Lower leg skin (tissue), 3 donors: ENCODE data around the gene PRPF38A.

Experiments used
- POLR2A ChIP-seq, 2 donors: fragments of 450-650 bp; IDR thresholded peaks; one replicate each; pipeline ENCODE4 v1.6.1; 2016 to 2017; ENCODE audit warnings: antibody characterized with exemption in 2 of 2, mild to moderate bottlenecking in 1 of 2, moderate library complexity in 1 of 2
- TF ChIP-seq, protein P1 (sequence below), 3 donors: fragments of 450-650 bp; IDR thresholded peaks; one replicate each; pipeline ENCODE4 v1.5.1; 2016; ENCODE audit warnings: antibody characterized with exemption in 3 of 3, mild to moderate bottlenecking in 3 of 3, moderate library complexity in 2 of 3

DNA sequence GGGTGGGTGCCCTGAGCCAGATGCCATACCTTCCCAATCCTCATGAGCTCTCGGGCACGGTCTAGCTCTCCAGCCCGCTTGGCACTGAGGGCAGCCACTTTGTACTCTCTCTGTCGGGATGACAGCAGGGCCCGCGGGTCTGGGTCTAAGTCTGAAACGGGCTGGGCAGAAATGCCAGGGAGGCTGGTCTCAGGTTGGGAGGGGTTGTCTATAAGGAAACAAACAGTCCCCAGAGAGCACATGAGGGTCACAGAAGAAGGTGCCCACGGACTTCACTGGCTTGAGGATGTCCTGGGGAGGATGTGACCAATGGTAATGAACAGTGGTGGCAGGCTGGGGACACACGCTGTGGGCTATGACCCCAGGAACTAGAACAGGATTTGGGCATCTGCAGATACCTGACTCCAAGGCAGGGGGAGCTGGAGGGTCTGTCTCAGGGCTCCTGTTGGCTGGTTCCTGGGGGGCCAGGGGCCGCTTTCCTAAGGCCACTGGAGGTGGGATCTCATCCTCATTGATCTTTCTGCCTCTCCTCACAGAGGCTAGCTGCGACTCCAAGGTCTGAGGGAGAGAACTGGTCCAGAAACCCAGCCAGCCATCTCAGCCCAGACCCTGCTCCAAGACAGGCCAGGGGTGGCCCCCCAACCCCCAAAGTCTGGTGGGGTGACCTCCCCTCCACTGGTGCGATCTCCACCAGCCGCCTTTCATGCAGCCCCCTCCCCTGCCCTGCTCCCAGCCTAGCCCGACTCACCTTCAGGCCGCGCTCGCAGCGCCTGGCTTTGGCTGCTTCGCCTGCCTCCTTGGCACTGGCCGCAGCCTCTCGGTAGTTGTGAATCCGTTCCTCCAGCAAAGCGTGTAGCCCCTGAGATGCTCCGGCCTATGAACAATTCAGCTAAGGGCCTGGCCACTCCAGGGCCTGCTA, 44.5 kb upstream of the PRPF38A start:
- TF ChIP-seq, protein P1, sequence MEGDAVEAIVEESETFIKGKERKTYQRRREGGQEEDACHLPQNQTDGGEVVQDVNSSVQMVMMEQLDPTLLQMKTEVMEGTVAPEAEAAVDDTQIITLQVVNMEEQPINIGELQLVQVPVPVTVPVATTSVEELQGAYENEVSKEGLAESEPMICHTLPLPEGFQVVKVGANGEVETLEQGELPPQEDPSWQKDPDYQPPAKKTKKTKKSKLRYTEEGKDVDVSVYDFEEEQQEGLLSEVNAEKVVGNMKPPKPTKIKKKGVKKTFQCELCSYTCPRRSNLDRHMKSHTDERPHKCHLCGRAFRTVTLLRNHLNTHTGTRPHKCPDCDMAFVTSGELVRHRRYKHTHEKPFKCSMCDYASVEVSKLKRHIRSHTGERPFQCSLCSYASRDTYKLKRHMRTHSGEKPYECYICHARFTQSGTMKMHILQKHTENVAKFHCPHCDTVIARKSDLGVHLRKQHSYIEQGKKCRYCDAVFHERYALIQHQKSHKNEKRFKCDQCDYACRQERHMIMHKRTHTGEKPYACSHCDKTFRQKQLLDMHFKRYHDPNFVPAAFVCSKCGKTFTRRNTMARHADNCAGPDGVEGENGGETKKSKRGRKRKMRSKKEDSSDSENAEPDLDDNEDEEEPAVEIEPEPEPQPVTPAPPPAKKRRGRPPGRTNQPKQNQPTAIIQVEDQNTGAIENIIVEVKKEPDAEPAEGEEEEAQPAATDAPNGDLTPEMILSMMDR (IDR thresholded peaks at IDR 0.05) = no peak
- no peak for TF ChIP-seq POLR2A (IDR thresholded peaks at IDR 0.05)
